ENCODE results near the gene CD8B.

CD8B gene

GRCh38 chr2:86808315-86809161 is 53.1 kb downstream of the CD8B start:
- H3K9ac ChIP-seq (ENCODE audit: low read depth, low read length, poor library complexity): no peak overlapping the region
- H3K9me3 ChIP-seq (replicated peaks in 1 of 2; ENCODE audit: control insufficient read depth in 2 of 2, insufficient read depth in 1 of 2, low read depth in 1 of 2, low read length in 2 of 2): no peaks in the 10 kb centered on the region
- H2BK12ac ChIP-seq (ENCODE audit: low read length): no peak overlapping the region
- H3K79me1 ChIP-seq (ENCODE audit: low read depth, low read length): no peaks in the 10 kb centered on the region
- no peak overlapping the region for H3K4ac ChIP-seq (ENCODE audit: low read length)
- no peak overlapping the region for H2BK5ac ChIP-seq (ENCODE audit: low read length)
- no peak overlapping the region for H3K18ac ChIP-seq (ENCODE audit: low read length)
- no peak overlapping the region for H2BK120ac ChIP-seq (ENCODE audit: low read depth, low read length)
- H3K4me2 ChIP-seq (ENCODE audit: insufficient read depth, low read length, poor library complexity, severe bottlenecking): peak overlapping the region; percentile 93
- H3K4me3 ChIP-seq (ENCODE audit: low read length in 2 of 2): peak overlapping the region; percentile 43 to 84
- H2BK15ac ChIP-seq (ENCODE audit: low read length): no peak overlapping the region
- WGBS, 2 donors (ENCODE audit: extremely low coverage in 2 of 2, insufficient read length in 2 of 2, insufficient replicate concordance in 1 of 2): no CpG with 5 or more reads among the region's 36 CpGs
- peaks cover 0 to 38% (median 7%) of the 10 kb centered on the region in 3 experiments for H3K27me3 ChIP-seq (ENCODE audit: control insufficient read depth in 3 of 3, insufficient read depth in 3 of 3, low read depth in 1 of 3, low read length in 3 of 3)
- H4K8ac ChIP-seq (ENCODE audit: low read depth, low read length): no peak overlapping the region
- H4K91ac ChIP-seq (ENCODE audit: low read depth, low read length, poor library complexity): no peak overlapping the region
- peaks cover 4 to 11% of the 10 kb centered on the region in 2 donors for H3K4me1 ChIP-seq (ENCODE audit: control insufficient read depth in 2 of 2, insufficient read depth in 1 of 2, low read depth in 1 of 2, low read length in 2 of 2)
- no peaks in the 10 kb centered on the region for H3K36me3 ChIP-seq (replicated peaks in 1 of 2; ENCODE audit: control insufficient read depth in 2 of 2, insufficient read depth in 2 of 2, low read length in 2 of 2)
- H2AFZ ChIP-seq (ENCODE audit: low read length): peak overlapping the region; percentile 97
- DNase-seq (ENCODE audit: low spot score): peak; percentile 88
- no peak overlapping the region for H3K27ac ChIP-seq (replicated peaks; ENCODE audit: low read length)
- peak overlapping the region; percentile 61 for H2AK5ac ChIP-seq (ENCODE audit: low read depth, low read length)
- no peak overlapping the region for H3K14ac ChIP-seq (ENCODE audit: low read length)
- peak overlapping the region; percentile 44 for H3K23ac ChIP-seq (ENCODE audit: low read depth, low read length, poor library complexity)

GRCh38 chr2:86807468-86808275 is 54.0 kb downstream of the CD8B start:
- H3K4me3 ChIP-seq (ENCODE audit: low read length in 2 of 2): peak overlapping the region; percentile 43 to 84
- peak overlapping the region; percentile 85 for H3K9ac ChIP-seq (ENCODE audit: low read depth, low read length, poor library complexity)
- H3K36me3 ChIP-seq (replicated peaks in 1 of 2; ENCODE audit: control insufficient read depth in 2 of 2, insufficient read depth in 2 of 2, low read length in 2 of 2): no peaks in the 10 kb centered on the region
- H2BK5ac ChIP-seq (ENCODE audit: low read length): peak overlapping the region; percentile 18
- DNase-seq (ENCODE audit: low spot score): no peak
- no CpG with 5 or more reads among the region's 51 CpGs for WGBS, 2 donors (ENCODE audit: extremely low coverage in 2 of 2, insufficient read length in 2 of 2, insufficient replicate concordance in 1 of 2)
- peaks cover 4 to 11% of the 10 kb centered on the region in 2 donors for H3K4me1 ChIP-seq (ENCODE audit: control insufficient read depth in 2 of 2, insufficient read depth in 1 of 2, low read depth in 1 of 2, low read length in 2 of 2)
- H2BK120ac ChIP-seq (ENCODE audit: low read depth, low read length): no peak overlapping the region
- H3K79me1 ChIP-seq (ENCODE audit: low read depth, low read length): no peaks in the 10 kb centered on the region
- no peak overlapping the region for H3K4ac ChIP-seq (ENCODE audit: low read length)
- H3K9me3 ChIP-seq (replicated peaks in 1 of 2; ENCODE audit: control insufficient read depth in 2 of 2, insufficient read depth in 1 of 2, low read depth in 1 of 2, low read length in 2 of 2): no peaks in the 10 kb centered on the region
- H3K4me2 ChIP-seq (ENCODE audit: insufficient read depth, low read length, poor library complexity, severe bottlenecking): peak overlapping the region; percentile 93
- H2AK5ac ChIP-seq (ENCODE audit: low read depth, low read length): no peak overlapping the region
- H2AFZ ChIP-seq (ENCODE audit: low read length): peak overlapping the region; percentile 97
- H3K23ac ChIP-seq (ENCODE audit: low read depth, low read length, poor library complexity): peak overlapping the region; percentile 68
- no peak overlapping the region for H3K27ac ChIP-seq (replicated peaks; ENCODE audit: low read length)
- peak overlapping the region; percentile 25 for H3K14ac ChIP-seq (ENCODE audit: low read length)
- H2BK15ac ChIP-seq (ENCODE audit: low read length): no peak overlapping the region
- no peak overlapping the region for H2BK12ac ChIP-seq (ENCODE audit: low read length)
- no peak overlapping the region for H4K91ac ChIP-seq (ENCODE audit: low read depth, low read length, poor library complexity)
- peaks cover 0 to 38% (median 7%) of the 10 kb centered on the region in 3 experiments for H3K27me3 ChIP-seq (ENCODE audit: control insufficient read depth in 3 of 3, insufficient read depth in 3 of 3, low read depth in 1 of 3, low read length in 3 of 3)
- H4K8ac ChIP-seq (ENCODE audit: low read depth, low read length): peak overlapping the region; percentile 68
- H3K18ac ChIP-seq (ENCODE audit: low read length): peak overlapping the region; percentile 79

- H3K4me2 ChIP-seq (ENCODE audit: insufficient read depth, low read length, poor library complexity, severe bottlenecking): peak overlapping the region; percentile 93
- peaks cover 0 to 38% (median 7%) of the 10 kb centered on the region in 3 experiments for H3K27me3 ChIP-seq (ENCODE audit: control insufficient read depth in 3 of 3, insufficient read depth in 3 of 3, low read depth in 1 of 3, low read length in 3 of 3)
- H3K79me1 ChIP-seq (ENCODE audit: low read depth, low read length): no peaks in the 10 kb centered on the region
- H3K4ac ChIP-seq (ENCODE audit: low read length): no peak overlapping the region
- no peak overlapping the region for H2BK5ac ChIP-seq (ENCODE audit: low read length)
- no peak overlapping the region for H3K27ac ChIP-seq (replicated peaks; ENCODE audit: low read length)
- WGBS, 2 donors (ENCODE audit: extremely low coverage in 2 of 2, insufficient read length in 2 of 2, insufficient replicate concordance in 1 of 2): no CpG with 5 or more reads among the region's 11 CpGs
- no peak overlapping the region for H3K14ac ChIP-seq (ENCODE audit: low read length)
- H3K4me3 ChIP-seq (ENCODE audit: low read length in 2 of 2): peak overlapping the region; percentile 43 to 84
- no peaks in the 10 kb centered on the region for H3K9me3 ChIP-seq (replicated peaks in 1 of 2; ENCODE audit: control insufficient read depth in 2 of 2, insufficient read depth in 1 of 2, low read depth in 1 of 2, low read length in 2 of 2)
- no peaks in the 10 kb centered on the region for H3K36me3 ChIP-seq (replicated peaks in 1 of 2; ENCODE audit: control insufficient read depth in 2 of 2, insufficient read depth in 2 of 2, low read length in 2 of 2)
- H2BK15ac ChIP-seq (ENCODE audit: low read length): no peak overlapping the region
- no peak overlapping the region for H2BK12ac ChIP-seq (ENCODE audit: low read length)
- no peak overlapping the region for H3K18ac ChIP-seq (ENCODE audit: low read length)
- DNase-seq (ENCODE audit: low spot score): no peak
- H3K23ac ChIP-seq (ENCODE audit: low read depth, low read length, poor library complexity): no peak overlapping the region
- no peak overlapping the region for H4K91ac ChIP-seq (ENCODE audit: low read depth, low read length, poor library complexity)
- H3K4me1 ChIP-seq (ENCODE audit: control insufficient read depth in 2 of 2, insufficient read depth in 1 of 2, low read depth in 1 of 2, low read length in 2 of 2): peaks cover 4 to 11% of the 10 kb centered on the region in 2 donors
- peak overlapping the region; percentile 68 for H4K8ac ChIP-seq (ENCODE audit: low read depth, low read length)
- peak overlapping the region; percentile 85 for H3K9ac ChIP-seq (ENCODE audit: low read depth, low read length, poor library complexity)
- peak overlapping the region; percentile 97 for H2AFZ ChIP-seq (ENCODE audit: low read length)
- H2BK120ac ChIP-seq (ENCODE audit: low read depth, low read length): no peak overlapping the region
- no peak overlapping the region for H2AK5ac ChIP-seq (ENCODE audit: low read depth, low read length)
Measured at GRCh38 chr2:86807133-86807467, 54.6 kb downstream of the CD8B start.

Data from neuronal stem cell (in vitro differentiated cells).